ENCODE measurements around the gene FOXP2. TPM values are rescaled to one million over a fixed set of nuclear protein-coding genes. Genes with fewer than 3 reads are reported as not detected.

FOXP2 gene
- total RNA-seq, 1 donor from 2014 or later = 0.02 TPM

DNA sequence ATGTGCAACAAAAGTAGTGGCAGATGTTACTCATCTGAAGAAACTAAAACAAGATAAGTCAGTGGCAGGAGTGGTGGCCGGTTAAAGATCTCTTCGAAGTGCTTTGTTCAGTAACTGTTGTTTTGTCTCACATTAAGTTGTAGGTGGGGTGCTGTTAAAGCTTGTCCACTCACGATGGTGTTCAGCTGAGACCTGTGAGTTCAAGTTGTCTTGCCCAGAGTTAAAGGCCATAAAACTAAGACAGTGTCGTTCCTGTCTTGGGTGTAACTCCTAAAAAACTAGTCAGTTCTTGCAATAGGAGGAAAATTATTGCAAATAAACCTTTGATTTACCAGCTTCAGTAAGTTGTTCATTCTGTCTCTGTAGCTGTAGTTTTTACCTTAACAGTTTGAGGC is 857 bp upstream of the FOXP2 start:
- H3K4me3 Mint-ChIP-seq = no peak overlapping the region
- intact Hi-C loops (cut with micrococcal nuclease) = loop anchor here (10.0 kb wide), 1 partner anchor 329 kb away; no protein-coding TSS in a partner anchor
- H3K36me3 Mint-ChIP-seq (ENCODE audit: low read depth) = no peaks in the 10 kb centered on the region
- DNase-seq = no peak
- H3K9me3 Mint-ChIP-seq = no peaks in the 10 kb centered on the region
- H3K27ac Mint-ChIP-seq = no peak overlapping the region
- no peaks in the 10 kb centered on the region for H3K27me3 Mint-ChIP-seq
- no peaks in the 10 kb centered on the region for H3K4me1 Mint-ChIP-seq

DNA sequence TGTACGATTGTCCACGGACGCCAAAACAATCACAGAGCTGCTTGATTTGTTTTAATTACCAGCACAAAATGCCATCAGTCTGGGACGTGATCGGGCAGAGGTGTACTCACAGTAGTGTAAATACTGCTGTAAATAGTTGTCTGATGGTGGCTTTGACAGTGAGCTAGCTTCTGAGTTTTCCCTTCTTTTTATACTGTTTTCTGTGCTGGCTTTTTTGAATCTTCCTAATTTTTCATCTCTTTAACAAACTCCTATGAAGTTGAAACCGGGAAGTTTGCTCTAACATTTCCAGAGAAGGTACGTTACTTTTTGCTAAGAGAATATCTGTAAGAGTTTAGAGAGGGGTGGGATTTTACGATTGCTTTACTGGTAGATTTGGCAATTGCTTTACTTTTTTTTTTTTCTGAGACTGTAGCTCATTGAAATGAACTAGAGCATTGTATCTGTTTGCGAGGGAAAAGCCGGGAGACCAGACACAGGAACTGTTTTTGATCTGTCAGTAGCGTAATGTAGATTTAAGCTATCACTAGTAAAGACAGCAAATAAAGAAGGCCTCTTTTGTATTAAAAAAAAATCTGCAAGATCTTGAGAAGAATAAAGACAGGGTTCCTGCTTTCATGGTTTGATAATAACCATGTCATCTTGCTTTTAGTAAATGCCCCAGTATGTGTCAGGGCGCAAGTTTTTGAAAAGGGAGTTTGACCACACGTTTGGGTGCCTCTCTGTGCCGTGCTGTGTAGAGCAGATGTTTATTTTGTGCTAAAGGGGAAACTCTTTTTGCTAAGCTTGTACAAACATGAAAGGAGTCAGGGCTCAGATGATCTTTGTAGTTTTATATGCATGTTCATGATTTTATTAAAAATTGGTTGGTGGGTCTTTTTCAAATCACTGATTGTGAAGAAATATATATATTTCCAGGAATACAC is 712 bp downstream of the FOXP2 start:
- Mint-ChIP-seq H3K9me3 (no peaks in the 10 kb centered on the region), H3K36me3 (ENCODE audit: low read depth) (no peaks in the 10 kb centered on the region), H3K4me3 (no peak overlapping the region), H3K4me1 (no peaks in the 10 kb centered on the region), H3K27me3 (no peaks in the 10 kb centered on the region), H3K27ac (no peak overlapping the region)
- intact Hi-C loops (cut with micrococcal nuclease) = loop anchor here (10.0 kb wide), 1 partner anchor 331 kb away; no protein-coding TSS in a partner anchor
- no peak for DNase-seq

DNA sequence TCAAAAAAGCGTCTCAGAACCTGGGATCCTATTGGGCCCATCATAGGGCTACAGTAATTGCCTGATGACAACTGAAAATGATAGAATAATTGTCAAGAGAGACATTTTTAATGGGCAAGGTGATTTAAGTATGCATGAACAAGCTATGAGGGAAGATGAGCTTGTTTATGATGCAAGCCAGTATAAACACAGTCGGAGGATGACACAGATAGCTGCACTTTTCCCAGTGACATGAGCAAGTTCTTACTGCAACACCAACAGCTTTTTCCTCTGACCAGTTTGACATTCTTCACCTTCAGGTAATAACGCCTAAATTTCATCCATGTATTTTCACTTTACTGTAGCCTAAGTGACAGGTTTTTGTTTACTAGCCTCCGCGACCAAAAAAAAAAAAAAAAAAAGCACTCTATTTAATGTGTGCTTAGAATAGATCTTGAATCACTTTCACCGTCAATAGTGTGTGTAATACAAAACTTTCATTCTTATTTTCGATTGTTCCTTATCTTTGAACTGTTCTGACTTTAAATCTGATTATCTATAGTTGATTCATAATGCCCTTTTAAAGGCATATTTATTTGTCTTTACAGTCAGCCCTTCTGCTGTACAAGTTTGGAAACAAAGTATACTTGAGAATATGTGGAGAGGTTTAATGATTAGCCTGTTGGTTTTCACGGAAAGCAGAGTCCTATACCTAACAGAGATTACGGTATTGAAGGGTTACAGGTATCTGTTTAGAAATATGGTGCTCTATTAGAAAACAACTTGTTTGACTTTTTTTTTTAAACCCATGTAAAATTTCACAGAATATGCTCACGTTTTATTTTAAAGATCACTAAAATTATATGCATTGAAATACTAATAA is 1.7 kb downstream of the FOXP2 start:
- Mint-ChIP-seq H3K4me1 (no peaks in the 10 kb centered on the region), H3K36me3 (ENCODE audit: low read depth) (no peaks in the 10 kb centered on the region), H3K27ac (no peak overlapping the region), H3K27me3 (no peaks in the 10 kb centered on the region), H3K4me3 (no peak overlapping the region), H3K9me3 (no peaks in the 10 kb centered on the region)
- intact Hi-C loops (cut with micrococcal nuclease) = loop anchor here (10.0 kb wide), 1 partner anchor 332 kb away; no protein-coding TSS in a partner anchor
- no peak for DNase-seq

- no peak overlapping the region for H3K27ac Mint-ChIP-seq
- intact Hi-C loops (cut with micrococcal nuclease) = loop anchor here (10.0 kb wide), 1 partner anchor 332 kb away; no protein-coding TSS in a partner anchor
- no peaks in the 10 kb centered on the region for H3K4me1 Mint-ChIP-seq
- DNase-seq = no peak
- H3K27me3 Mint-ChIP-seq = no peaks in the 10 kb centered on the region
- H3K9me3 Mint-ChIP-seq = no peaks in the 10 kb centered on the region
- H3K36me3 Mint-ChIP-seq (ENCODE audit: low read depth) = no peaks in the 10 kb centered on the region
- H3K4me3 Mint-ChIP-seq = no peak overlapping the region
Observed at GRCh38 chr7:114417290-114417689, 2.7 kb downstream of the FOXP2 start.

DNA sequence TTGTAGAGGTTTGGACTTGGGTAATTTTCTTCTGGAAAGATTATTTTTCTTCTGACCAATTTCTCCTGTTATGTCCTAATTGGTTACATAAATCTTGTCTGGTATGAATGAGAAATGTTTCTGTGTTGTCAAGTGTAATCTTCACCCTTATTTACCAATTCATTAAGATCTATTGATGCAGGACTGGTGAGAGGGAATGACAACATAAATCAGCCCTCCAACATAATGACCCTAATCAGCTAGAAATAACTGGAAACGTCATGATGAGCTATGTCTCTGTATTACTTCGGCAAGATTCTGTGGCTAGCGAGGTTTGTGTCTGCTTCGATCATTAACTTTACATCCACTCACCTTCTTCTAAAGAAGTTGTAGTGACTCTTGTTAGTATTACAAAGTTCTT is 3.5 kb downstream of the FOXP2 start:
- H3K4me1 Mint-ChIP-seq = no peaks in the 10 kb centered on the region
- no peaks in the 10 kb centered on the region for H3K27me3 Mint-ChIP-seq

DNA sequence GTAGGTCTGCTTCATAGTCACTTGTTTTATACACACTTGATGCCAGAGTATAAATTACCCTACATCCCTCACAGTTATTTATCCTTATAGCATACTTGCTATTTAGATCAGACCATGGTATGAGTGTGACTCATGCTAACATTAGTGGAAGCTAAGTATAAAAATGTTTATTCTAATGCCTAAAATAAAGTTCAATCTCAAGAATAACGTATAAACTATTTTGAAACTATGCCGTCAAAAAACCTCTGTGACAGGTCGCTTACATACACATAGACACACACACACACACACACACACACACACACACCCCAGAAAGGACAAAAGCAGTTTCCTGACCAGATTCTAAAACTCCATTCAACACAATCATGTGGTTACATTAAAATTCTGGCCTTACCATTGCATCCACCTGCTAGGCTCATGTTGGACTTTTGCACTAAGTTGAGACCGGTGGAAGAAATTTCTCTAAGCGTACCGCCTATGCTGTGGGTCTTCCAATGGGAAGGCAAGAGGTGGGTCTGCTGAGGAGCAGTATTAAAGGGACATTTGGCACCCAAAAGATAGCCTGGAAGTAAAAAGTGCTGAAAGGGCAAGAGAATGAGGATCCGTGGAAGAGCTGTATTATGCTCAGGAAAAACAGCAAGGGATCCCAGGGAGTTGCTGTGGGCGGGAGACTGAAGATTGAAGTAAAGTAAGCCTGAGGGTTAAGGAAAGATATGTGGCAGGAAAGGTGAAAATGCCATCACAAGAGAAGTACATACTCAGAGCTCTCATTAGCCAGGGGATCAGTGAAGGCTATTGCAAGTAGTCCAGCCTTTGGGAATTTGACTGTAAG is 5.0 kb downstream of the FOXP2 start:
- Mint-ChIP-seq H3K4me3 (no peak overlapping the region), H3K4me1 (no peaks in the 10 kb centered on the region), H3K36me3 (ENCODE audit: low read depth) (no peaks in the 10 kb centered on the region), H3K9me3 (no peaks in the 10 kb centered on the region), H3K27me3 (no peaks in the 10 kb centered on the region), H3K27ac (no peak overlapping the region)
- intact Hi-C loops (cut with micrococcal nuclease) = loop anchor here (10.0 kb wide), 1 partner anchor 335 kb away; no protein-coding TSS in a partner anchor
- DNase-seq = no peak

More for the DNA sequence above, 3.5 kb downstream of the FOXP2 start:
- no peak for DNase-seq
- intact Hi-C loops (cut with micrococcal nuclease) = loop anchor here (10.0 kb wide), 1 partner anchor 333 kb away; no protein-coding TSS in a partner anchor
- Mint-ChIP-seq H3K4me3 (no peak overlapping the region), H3K36me3 (ENCODE audit: low read depth) (no peaks in the 10 kb centered on the region), H3K9me3 (no peaks in the 10 kb centered on the region), H3K27ac (no peak overlapping the region)

- Mint-ChIP-seq H3K4me1 (no peaks in the 10 kb centered on the region), H3K4me3 (no peak overlapping the region), H3K27ac (no peak overlapping the region), H3K9me3 (no peaks in the 10 kb centered on the region), H3K27me3 (no peaks in the 10 kb centered on the region), H3K36me3 (ENCODE audit: low read depth) (no peaks in the 10 kb centered on the region)
- DNase-seq = no peak
- intact Hi-C loops (cut with micrococcal nuclease) = no loop called here
Observed at GRCh38 chr7:114422507-114423501, 8.2 kb downstream of the FOXP2 start.

- H3K4me3 Mint-ChIP-seq = no peak overlapping the region
- no peaks in the 10 kb centered on the region for H3K36me3 Mint-ChIP-seq (ENCODE audit: low read depth)
- H3K9me3 Mint-ChIP-seq = no peaks in the 10 kb centered on the region
- no peak overlapping the region for H3K27ac Mint-ChIP-seq
- intact Hi-C loops (cut with micrococcal nuclease) = no loop called here
- no peaks in the 10 kb centered on the region for H3K4me1 Mint-ChIP-seq
- DNase-seq = no peak
- H3K27me3 Mint-ChIP-seq = no peaks in the 10 kb centered on the region
Observed at GRCh38 chr7:114426382-114426781, 11.8 kb downstream of the FOXP2 start.

- intact Hi-C loops (cut with micrococcal nuclease) = no loop called here
- no peaks in the 10 kb centered on the region for H3K4me1 Mint-ChIP-seq
- H3K36me3 Mint-ChIP-seq (ENCODE audit: low read depth) = no peaks in the 10 kb centered on the region
- H3K27ac Mint-ChIP-seq = no peak overlapping the region
- no peak overlapping the region for H3K4me3 Mint-ChIP-seq
- H3K9me3 Mint-ChIP-seq = no peaks in the 10 kb centered on the region
- no peak for DNase-seq
- H3K27me3 Mint-ChIP-seq = no peaks in the 10 kb centered on the region
Observed at GRCh38 chr7:114426824-114427223, 12.2 kb downstream of the FOXP2 start.

- H3K27ac Mint-ChIP-seq = no peak overlapping the region
- H3K4me1 Mint-ChIP-seq = no peaks in the 10 kb centered on the region
- H3K9me3 Mint-ChIP-seq = no peaks in the 10 kb centered on the region
- no peaks in the 10 kb centered on the region for H3K36me3 Mint-ChIP-seq (ENCODE audit: low read depth)
- no peak overlapping the region for H3K4me3 Mint-ChIP-seq
- H3K27me3 Mint-ChIP-seq = no peaks in the 10 kb centered on the region
- DNase-seq = no peak
- intact Hi-C loops (cut with micrococcal nuclease) = no loop called here
Observed at GRCh38 chr7:114428211-114428610, 13.6 kb downstream of the FOXP2 start.

- no peaks in the 10 kb centered on the region for H3K36me3 Mint-ChIP-seq (ENCODE audit: low read depth)
- DNase-seq = no peak
- H3K4me1 Mint-ChIP-seq = no peaks in the 10 kb centered on the region
- H3K27ac Mint-ChIP-seq = no peak overlapping the region
- no peaks in the 10 kb centered on the region for H3K9me3 Mint-ChIP-seq
- no peak overlapping the region for H3K4me3 Mint-ChIP-seq
- intact Hi-C loops (cut with micrococcal nuclease) = no loop called here
- no peaks in the 10 kb centered on the region for H3K27me3 Mint-ChIP-seq
Observed at GRCh38 chr7:114431189-114431588, 16.6 kb downstream of the FOXP2 start.

DNA sequence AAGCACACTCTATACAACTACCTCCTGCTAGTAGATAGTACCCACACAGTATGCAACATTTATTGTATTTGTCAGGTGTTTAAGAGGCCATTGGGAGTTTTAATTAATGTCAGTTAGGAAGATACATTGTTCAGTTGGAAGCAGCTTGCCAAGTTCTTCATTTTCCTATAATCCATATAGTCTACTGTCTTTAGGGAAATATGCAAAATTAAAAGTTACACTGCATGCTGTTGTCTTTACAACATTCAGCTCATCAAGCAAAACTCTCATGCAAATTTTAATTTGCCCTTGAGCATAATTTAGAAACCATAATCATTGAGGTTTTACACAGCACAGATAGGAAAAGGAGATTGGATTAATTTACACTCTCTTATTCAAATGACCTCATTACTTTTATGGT is 17.4 kb downstream of the FOXP2 start:
- H3K4me1 Mint-ChIP-seq = no peaks in the 10 kb centered on the region
- no peak overlapping the region for H3K4me3 Mint-ChIP-seq
- no peaks in the 10 kb centered on the region for H3K9me3 Mint-ChIP-seq
- no peak for DNase-seq
- no peaks in the 10 kb centered on the region for H3K27me3 Mint-ChIP-seq
- no peaks in the 10 kb centered on the region for H3K36me3 Mint-ChIP-seq (ENCODE audit: low read depth)
- intact Hi-C loops (cut with micrococcal nuclease) = no loop called here
- H3K27ac Mint-ChIP-seq = no peak overlapping the region
